D721Med (cell line): ENCODE measurements around the gene FHAD1.

ENCODE experiments used
- DNase-seq: peaks from one replicate; pipeline ENCODE4 v3.0.0; 2011; ENCODE audit warnings: low spot score; ENCODE audit not compliant: insufficient read length
- FAIRE-seq: peaks from 2 replicates; lab custom pipeline; 2011; peaks lifted over from hg19 to GRCh38; lab: Jason Lieb, UNC
- CTCF ChIP-seq: IDR thresholded peaks from 2 replicates; pipeline ENCODE4 v1.5.1; 2012; ENCODE audit warnings: mild to moderate bottlenecking, control low read depth; ENCODE audit not compliant: insufficient read depth; ENCODE audit errors: missing control alignments

Gene FHAD1

DNA sequence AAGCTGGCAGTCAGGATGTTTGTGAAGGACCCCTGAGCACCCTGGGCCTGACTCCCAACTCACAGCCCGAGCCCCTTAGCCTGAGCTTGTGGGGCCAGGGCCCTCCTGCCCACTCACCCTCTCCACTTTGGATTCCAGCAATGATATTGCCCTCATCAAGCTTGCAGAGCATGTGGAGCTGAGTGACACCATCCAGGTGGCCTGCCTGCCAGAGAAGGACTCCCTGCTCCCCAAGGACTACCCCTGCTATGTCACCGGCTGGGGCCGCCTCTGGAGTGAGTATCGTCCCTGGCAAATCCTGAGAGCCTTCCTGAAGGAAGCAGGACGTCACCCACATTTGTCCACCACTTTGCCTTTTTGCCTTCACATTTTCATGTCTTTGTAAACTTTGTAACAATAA, 196.3 kb downstream of the FHAD1 start:
- TF ChIP-seq CTCF: no peak
- FAIRE-seq (no peak), DNase-seq (no peak)

- no peak for FAIRE-seq
- no peak for DNase-seq
- TF ChIP-seq CTCF: no peak
Measured at GRCh38 chr1:15444468-15445389, 197.7 kb downstream of the FHAD1 start.

DNA sequence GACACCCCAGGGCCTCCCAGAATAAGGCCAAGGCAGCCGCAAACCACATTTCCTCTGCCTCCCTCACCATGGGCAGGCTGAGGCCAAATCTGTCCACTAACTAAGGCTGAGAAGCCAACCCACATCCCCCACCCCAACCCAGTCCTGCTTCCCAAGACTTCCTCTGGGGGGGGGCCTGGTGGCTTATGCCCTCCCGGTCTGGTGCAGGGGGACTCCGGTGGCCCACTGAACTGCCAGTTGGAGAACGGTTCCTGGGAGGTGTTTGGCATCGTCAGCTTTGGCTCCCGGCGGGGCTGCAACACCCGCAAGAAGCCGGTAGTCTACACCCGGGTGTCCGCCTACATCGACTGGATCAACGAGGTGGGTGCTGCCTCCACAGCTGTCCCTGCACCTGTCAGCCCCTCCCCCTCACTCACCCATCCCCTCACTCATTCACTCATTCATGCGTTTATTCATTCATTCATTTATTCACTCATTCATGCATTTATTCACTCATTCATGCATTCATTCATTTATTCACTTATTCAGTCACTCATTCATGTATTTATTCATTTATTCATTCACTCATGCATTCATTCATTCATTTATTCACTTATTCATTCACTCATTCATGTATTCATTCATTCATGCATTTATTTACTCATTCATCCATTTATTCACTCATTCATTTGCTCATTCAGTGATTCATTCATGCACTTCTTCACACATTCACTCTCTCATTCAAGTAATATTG, 198.5 kb downstream of the FHAD1 start:
- FAIRE-seq (no peak), DNase-seq (no peak)
- no peak for TF ChIP-seq CTCF

DNA sequence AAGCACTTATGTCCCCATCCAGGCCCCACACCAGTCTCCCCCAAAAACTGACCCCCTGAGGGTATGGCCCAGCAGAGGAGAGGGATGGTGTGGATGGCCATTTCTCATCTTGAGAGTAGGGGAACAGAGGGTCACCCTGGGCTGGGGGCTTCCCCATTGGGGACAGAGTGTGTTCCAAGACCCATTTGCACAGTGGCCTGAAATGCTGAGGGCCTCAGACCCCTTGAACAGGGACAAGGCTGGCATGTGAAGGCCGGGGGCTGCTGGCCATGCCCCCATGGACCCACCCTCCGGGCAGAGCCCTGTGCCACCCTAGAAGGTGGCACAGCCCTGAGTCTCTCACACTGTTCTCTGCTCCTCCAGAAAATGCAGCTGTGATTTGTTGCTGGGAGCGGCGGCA, 199.2 kb downstream of the FHAD1 start:
- FAIRE-seq (no peak), DNase-seq (no peak)
- TF ChIP-seq CTCF: no peak
